Measurements from ENCODE around the gene C1QTNF12.

The C1QTNF12 gene

DNA sequence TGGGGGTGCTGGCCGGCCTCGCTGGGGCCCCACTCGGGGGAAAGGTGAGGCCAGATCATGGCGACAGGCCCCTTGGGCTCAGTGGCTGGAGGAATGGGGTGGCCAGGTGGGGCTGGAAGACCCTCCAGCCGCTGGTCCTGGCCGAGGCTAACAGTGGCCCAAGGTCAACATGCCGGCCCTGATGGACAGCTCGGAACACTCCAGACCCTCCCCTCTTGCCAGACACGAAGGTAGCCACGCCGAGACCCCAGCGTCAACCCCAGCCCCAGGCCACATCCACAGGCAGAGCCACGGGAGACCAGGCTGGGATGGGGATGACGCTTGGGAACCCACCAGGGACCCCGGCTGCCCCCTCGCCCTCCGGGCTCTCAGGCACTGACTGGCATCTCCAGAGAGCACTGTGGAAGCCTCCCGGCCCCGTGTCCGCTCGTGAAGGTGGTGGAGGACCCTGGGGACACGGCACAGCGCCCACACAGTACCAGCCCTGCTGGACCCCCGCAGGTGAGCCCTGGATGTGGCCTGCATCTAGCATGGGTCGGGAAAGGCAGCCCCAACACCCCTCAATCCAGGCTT, 905 bp upstream of the C1QTNF12 start:
- TF ChIP-seq, protein P1, sequence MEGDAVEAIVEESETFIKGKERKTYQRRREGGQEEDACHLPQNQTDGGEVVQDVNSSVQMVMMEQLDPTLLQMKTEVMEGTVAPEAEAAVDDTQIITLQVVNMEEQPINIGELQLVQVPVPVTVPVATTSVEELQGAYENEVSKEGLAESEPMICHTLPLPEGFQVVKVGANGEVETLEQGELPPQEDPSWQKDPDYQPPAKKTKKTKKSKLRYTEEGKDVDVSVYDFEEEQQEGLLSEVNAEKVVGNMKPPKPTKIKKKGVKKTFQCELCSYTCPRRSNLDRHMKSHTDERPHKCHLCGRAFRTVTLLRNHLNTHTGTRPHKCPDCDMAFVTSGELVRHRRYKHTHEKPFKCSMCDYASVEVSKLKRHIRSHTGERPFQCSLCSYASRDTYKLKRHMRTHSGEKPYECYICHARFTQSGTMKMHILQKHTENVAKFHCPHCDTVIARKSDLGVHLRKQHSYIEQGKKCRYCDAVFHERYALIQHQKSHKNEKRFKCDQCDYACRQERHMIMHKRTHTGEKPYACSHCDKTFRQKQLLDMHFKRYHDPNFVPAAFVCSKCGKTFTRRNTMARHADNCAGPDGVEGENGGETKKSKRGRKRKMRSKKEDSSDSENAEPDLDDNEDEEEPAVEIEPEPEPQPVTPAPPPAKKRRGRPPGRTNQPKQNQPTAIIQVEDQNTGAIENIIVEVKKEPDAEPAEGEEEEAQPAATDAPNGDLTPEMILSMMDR (IDR thresholded peaks at IDR 0.05; ENCODE audit: low read depth, low read length): no peak
- no peak overlapping the region for H3K4me3 ChIP-seq (ENCODE audit: low read depth, low read length)

DNA sequence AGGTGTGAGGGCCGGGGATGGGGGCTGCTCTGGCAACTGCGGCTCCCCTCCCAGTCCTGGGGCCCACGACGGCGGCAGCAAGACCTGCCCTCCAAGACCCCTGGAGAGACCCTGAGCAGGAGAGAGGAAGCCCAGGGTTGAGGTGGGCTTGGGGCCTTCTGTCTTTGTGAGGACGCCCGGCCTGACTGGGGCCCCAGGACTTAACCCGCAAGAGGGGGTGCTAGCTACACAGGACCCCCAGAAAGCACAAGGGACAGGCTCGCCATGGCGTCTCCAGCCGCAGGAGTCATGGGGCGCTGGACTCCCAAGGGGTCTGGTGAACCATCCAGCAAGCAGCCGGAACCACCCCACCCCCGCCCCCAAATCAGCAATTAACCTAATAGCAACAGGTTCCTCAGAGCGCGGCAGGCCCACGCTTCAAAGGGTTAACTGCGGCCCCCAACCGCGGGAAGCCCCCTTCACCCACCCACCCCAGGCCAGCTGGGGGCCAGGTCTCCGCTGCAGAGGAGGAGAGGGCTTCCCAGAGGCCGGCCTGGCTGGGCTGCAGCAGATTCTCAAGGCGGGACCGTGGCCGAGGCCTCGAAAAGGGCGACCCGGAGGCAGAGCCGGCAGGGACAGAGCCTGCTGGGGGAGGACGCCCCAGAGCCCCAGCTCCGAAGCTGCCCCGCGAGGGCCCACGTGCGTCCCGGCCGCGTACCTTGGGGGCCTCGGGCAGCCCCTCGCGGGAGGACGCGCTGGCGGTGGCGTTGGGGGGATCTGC, 525 bp downstream of the C1QTNF12 start:
- H3K4me3 ChIP-seq (ENCODE audit: low read depth, low read length): no peak overlapping the region
- TF ChIP-seq, protein P1 (IDR thresholded peaks at IDR 0.05; ENCODE audit: low read depth, low read length): no peak

- H3K4me3 ChIP-seq (ENCODE audit: low read depth, low read length): no peak overlapping the region
- TF ChIP-seq, protein P1 (IDR thresholded peaks at IDR 0.05; ENCODE audit: low read depth, low read length): no peak
Observed at GRCh38 chr1:1245178-1245816, 1.2 kb downstream of the C1QTNF12 start.

- H3K4me3 ChIP-seq (ENCODE audit: low read depth, low read length): no peak overlapping the region
- TF ChIP-seq, protein P1 (IDR thresholded peaks at IDR 0.05; ENCODE audit: low read depth, low read length): no peak
Observed at GRCh38 chr1:1244192-1244811, 2.2 kb downstream of the C1QTNF12 start.

DNA sequence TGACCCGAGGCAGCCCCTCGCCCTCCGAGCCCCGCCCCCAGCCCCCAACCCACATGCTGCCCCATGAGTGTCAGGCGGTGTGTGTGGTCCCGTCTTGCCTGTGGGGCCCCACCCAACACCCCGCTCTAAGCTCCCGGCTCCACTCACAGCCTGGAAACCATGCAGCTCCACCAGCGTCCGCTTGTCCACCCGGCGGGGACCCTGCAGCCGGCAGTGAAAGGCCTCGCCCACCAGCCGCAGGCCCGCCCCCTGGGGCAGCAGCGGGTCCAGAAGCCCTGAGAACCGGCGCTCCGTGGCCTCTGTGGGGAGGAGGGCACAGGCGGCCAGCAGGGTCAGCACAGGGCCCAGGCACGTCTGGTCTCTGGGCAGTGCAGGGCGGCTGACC, 2.7 kb downstream of the C1QTNF12 start:
- H3K4me3 ChIP-seq (ENCODE audit: low read depth, low read length): no peak overlapping the region
- TF ChIP-seq, protein P1 (IDR thresholded peaks at IDR 0.05; ENCODE audit: low read depth, low read length): no peak

DNA sequence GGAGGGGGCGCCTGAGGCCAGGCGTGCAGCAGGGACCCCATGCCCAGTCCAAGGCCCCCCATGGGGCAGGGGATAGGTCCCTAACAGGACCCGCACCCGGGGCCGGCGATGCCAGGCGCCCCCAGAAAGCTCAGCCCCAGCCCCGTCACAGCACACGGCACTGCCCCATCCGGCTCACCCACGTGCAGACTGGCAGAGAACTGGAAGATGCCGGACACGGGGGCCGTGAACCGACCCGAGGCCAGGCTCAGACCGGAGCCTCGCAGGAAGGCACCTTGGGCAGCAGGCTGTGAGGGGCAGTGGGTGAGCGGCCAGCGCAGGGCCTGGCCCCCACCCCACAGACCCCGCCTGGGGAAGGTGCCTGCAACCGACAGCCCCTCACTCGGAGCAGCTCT, 3.3 kb downstream of the C1QTNF12 start:
- TF ChIP-seq, protein P1 (IDR thresholded peaks at IDR 0.05; ENCODE audit: low read depth, low read length): no peak

More for the DNA sequence above, 3.3 kb downstream of the C1QTNF12 start:
- no peak overlapping the region for H3K4me3 ChIP-seq (ENCODE audit: low read depth, low read length)
